ENCODE measurements around the gene DBNL. TPM values are rescaled to one million over a fixed set of nuclear protein-coding genes. Genes with fewer than 3 reads are reported as not detected.

The DBNL gene
- total RNA-seq, 6 experiments from 2014 or later = 30.7 to 48.1 (median 36.9) TPM

DNA sequence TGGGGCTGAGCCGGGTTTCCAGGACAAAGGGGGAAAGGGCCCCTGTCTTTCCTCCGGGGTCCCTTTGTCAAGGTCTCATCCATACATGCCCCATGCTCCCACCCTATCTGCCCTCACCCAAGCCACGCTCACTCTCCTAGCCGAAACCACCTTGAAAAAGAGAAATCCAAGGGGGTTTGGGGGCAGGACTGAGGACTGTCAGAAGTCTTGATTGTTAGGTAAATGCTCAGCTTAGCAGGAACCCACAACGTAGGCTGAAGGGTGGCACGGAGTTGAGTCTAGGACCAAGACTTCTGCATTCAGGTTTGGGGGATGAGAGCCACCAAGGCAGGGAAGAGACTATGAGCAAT is 21.6 kb downstream of the DBNL start:
- H3K9me3 ChIP-seq = no peaks in the 10 kb centered on the region
- H3K4me1 ChIP-seq = peaks cover 0 to 19% (median 3%) of the 10 kb centered on the region in 4 donors
- DNase-seq (peak in 1 of 3 donors; percentile 31), ATAC-seq (no peak)
- H3K27ac ChIP-seq = no peak overlapping the region
- TF ChIP-seq, protein P1, sequence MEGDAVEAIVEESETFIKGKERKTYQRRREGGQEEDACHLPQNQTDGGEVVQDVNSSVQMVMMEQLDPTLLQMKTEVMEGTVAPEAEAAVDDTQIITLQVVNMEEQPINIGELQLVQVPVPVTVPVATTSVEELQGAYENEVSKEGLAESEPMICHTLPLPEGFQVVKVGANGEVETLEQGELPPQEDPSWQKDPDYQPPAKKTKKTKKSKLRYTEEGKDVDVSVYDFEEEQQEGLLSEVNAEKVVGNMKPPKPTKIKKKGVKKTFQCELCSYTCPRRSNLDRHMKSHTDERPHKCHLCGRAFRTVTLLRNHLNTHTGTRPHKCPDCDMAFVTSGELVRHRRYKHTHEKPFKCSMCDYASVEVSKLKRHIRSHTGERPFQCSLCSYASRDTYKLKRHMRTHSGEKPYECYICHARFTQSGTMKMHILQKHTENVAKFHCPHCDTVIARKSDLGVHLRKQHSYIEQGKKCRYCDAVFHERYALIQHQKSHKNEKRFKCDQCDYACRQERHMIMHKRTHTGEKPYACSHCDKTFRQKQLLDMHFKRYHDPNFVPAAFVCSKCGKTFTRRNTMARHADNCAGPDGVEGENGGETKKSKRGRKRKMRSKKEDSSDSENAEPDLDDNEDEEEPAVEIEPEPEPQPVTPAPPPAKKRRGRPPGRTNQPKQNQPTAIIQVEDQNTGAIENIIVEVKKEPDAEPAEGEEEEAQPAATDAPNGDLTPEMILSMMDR (IDR thresholded peaks at IDR 0.05) = no peak
- TF ChIP-seq POLR2A (IDR thresholded peaks at IDR 0.05) = peak; percentile 2
- H3K4me3 ChIP-seq = no peak overlapping the region
- no peaks in the 10 kb centered on the region for H3K27me3 ChIP-seq
- peaks cover 0 to 6% (median 0%) of the 10 kb centered on the region in 4 donors for H3K36me3 ChIP-seq
- WGBS (ENCODE audit: insufficient coverage, low coverage, low lambda C conversion rate, missing lambda C conversion rate) = 65% methylated on average over 5 of the region's 6 CpGs
- intact Hi-C loops (cut with DNase I) = no loop called here

DNA sequence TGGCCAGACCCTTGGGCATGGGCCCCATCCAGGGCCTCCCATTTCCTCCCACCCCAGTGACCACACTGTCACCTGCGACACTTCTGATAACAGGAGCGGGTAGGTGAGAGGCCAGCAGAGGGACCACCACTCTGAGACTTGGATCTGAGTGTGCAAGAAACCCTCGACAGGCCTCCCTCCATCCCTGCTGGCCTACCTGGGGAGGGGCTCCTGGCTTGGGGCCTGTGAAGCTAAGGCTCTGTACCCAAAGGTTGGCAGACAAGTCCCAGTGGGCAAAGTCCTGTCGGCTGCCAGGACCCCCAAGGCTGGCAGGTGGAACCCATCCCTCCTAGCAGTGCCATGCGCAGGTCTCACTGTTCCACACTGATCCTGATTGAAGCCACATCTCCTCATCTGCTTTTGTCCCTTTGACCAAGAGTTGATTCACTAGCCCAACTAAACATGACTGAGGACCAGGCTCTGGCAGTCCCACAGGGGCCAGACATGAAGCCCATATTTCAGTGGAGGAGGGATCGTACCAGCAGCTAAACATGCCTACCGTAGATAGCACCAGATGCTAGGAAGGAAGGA is 22.1 kb downstream of the DBNL start:
- Histone ChIP-seq H3K27ac (no peak overlapping the region), H3K36me3 (peaks cover 0 to 1% (median 0%) of the 10 kb centered on the region in 4 donors), H3K4me3 (no peak overlapping the region), H3K27me3 (no peaks in the 10 kb centered on the region), H3K4me1 (peaks cover 0 to 19% (median 3%) of the 10 kb centered on the region in 4 donors), H3K9me3 (no peaks in the 10 kb centered on the region)
- TF ChIP-seq, protein P1 (IDR thresholded peaks at IDR 0.05) = no peak
- WGBS (ENCODE audit: insufficient coverage, low coverage, low lambda C conversion rate, missing lambda C conversion rate) = 74% methylated on average over 3 of the region's 7 CpGs
- no peak for ATAC-seq
- intact Hi-C loops (cut with DNase I) = no loop called here
- peak in 2 of 3 donors; percentile 45 to 49 for DNase-seq

- DNase-seq (peak; percentile 11 to 42 (median 27)), ATAC-seq (no peak)
- no peaks in the 10 kb centered on the region for H3K27me3 ChIP-seq
- H3K4me1 ChIP-seq = peaks cover 0 to 17% (median 4%) of the 10 kb centered on the region in 4 donors
- WGBS (ENCODE audit: insufficient coverage, low coverage, low lambda C conversion rate, missing lambda C conversion rate) = 87% methylated on average over 3 of the region's 11 CpGs
- no peak overlapping the region for H3K4me3 ChIP-seq
- H3K36me3 ChIP-seq = peaks cover 0 to 2% (median 0%) of the 10 kb centered on the region in 4 donors
- H3K27ac ChIP-seq = no peak overlapping the region
- no peaks in the 10 kb centered on the region for H3K9me3 ChIP-seq
- TF ChIP-seq, protein P1 (IDR thresholded peaks at IDR 0.05) = no peak
- TF ChIP-seq POLR2A (IDR thresholded peaks at IDR 0.05) = peak; percentile 15
- intact Hi-C loops (cut with DNase I) = no loop called here
These were observed 22.8 kb downstream of the DBNL start for GRCh38 chr7:44067064-44067951.

GRCh38 chr7:44068054-44068453 is 23.6 kb downstream of the DBNL start:
- Histone ChIP-seq H3K27ac (no peak overlapping the region), H3K4me1 (peaks cover 0 to 17% (median 6%) of the 10 kb centered on the region in 4 donors), H3K9me3 (no peaks in the 10 kb centered on the region), H3K36me3 (peaks cover 0 to 9% (median 0%) of the 10 kb centered on the region in 4 donors), H3K27me3 (no peaks in the 10 kb centered on the region), H3K4me3 (no peak overlapping the region)
- ATAC-seq (peak in 2 of 4 donors; percentile 5 to 28), DNase-seq (peak in 2 of 3 donors; percentile 17 to 37)
- 58% methylated on average over 7 of the region's 7 CpGs for WGBS (ENCODE audit: insufficient coverage, low coverage, low lambda C conversion rate, missing lambda C conversion rate)
- TF ChIP-seq, protein P1 (IDR thresholded peaks at IDR 0.05) = no peak
- TF ChIP-seq POLR2A (IDR thresholded peaks at IDR 0.05) = no peak
- intact Hi-C loops (cut with DNase I) = no loop called here

Measured in right lobe of liver (tissue), 6 donors.